ENCODE results near the gene ZNF366. TPM values are rescaled to one million over a fixed set of nuclear protein-coding genes. Genes with fewer than 3 reads are reported as not detected.

Gene ZNF366
- total RNA-seq, 1 donor from 2014 or later = 7.9 TPM

DNA sequence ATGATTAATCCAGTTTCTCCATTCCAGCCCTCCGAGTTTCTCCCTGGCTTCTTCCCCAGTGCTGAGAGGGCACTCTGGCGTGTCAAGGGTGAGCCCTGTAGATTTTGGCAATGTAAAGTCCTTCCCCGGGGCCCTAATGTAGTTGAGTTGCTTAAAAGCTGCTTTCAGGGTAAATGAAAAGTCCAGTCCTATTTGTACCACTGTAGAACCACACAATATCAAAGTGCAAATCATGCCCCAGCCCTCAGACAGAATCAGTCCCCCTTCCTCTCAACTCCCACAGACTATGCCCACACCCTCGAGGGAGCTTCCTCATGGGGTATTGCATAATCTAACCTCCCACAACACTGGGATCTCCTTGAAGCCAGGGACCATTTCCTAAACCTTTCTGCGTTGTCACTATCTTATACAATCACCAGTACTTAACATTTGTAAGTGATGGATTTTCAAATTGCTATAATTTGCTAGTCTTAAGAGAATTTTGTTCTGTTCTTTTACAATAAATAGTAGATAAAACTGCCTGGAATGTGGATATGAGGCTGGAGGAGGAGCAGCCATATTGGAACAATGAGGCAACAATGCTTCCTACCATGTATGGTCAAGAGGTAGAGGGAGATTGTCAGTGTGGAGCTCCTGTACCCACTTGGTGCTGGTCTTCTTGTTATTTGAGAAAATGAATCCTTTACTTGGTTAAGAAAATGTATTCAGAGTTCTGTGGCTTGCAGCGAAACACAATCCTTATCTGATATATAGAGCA lies 34.4 kb downstream of the ZNF366 start:
- intact Hi-C loops (cut with DNase I) = no loop called here
- TF ChIP-seq, protein P1, sequence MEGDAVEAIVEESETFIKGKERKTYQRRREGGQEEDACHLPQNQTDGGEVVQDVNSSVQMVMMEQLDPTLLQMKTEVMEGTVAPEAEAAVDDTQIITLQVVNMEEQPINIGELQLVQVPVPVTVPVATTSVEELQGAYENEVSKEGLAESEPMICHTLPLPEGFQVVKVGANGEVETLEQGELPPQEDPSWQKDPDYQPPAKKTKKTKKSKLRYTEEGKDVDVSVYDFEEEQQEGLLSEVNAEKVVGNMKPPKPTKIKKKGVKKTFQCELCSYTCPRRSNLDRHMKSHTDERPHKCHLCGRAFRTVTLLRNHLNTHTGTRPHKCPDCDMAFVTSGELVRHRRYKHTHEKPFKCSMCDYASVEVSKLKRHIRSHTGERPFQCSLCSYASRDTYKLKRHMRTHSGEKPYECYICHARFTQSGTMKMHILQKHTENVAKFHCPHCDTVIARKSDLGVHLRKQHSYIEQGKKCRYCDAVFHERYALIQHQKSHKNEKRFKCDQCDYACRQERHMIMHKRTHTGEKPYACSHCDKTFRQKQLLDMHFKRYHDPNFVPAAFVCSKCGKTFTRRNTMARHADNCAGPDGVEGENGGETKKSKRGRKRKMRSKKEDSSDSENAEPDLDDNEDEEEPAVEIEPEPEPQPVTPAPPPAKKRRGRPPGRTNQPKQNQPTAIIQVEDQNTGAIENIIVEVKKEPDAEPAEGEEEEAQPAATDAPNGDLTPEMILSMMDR (IDR thresholded peaks at IDR 0.05) = no peak
- no peak overlapping the region for H3K27ac ChIP-seq

DNA sequence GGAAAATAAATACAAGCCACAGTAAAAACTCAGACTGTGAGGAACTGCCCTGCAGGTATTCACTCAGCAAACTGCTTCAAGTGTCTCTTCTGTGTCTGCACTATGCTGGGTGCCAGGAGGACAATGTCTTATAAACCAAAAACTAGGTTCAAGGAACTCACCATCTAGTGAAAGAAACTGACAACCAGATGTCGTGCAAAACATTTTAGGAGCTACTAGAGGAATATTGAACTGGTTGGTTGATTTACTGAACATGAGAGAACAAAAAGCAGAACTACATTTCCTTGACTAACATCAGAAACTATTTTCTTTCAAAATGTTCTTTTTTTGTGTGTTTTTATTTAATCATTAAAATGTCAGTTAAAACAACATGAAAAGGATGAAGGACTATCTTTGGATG lies 35.2 kb downstream of the ZNF366 start:
- H3K4me3 ChIP-seq = no peak overlapping the region
- DNase-seq (ENCODE audit: low spot score in 2 of 2) = no peak
- TF ChIP-seq, protein P1 (IDR thresholded peaks at IDR 0.05) = no peak
- no peaks in the 10 kb centered on the region for H3K36me3 ChIP-seq
- H3K4me1 ChIP-seq = peaks cover 4 to 12% of the 10 kb centered on the region in 2 donors
- no peaks in the 10 kb centered on the region for H3K9me3 ChIP-seq
- H3K27ac ChIP-seq = no peak overlapping the region
- H3K27me3 ChIP-seq = no peaks in the 10 kb centered on the region
- intact Hi-C loops (cut with DNase I) = no loop called here

More for the DNA sequence above, 34.4 kb downstream of the ZNF366 start:
- no peaks in the 10 kb centered on the region for H3K36me3 ChIP-seq
- peaks cover under 1 to 5% of the 10 kb centered on the region in 2 donors for H3K4me1 ChIP-seq
- no peaks in the 10 kb centered on the region for H3K9me3 ChIP-seq
- no peak for DNase-seq (ENCODE audit: low spot score in 2 of 2)
- H3K4me3 ChIP-seq = no peak overlapping the region
- H3K27me3 ChIP-seq = no peaks in the 10 kb centered on the region

DNA sequence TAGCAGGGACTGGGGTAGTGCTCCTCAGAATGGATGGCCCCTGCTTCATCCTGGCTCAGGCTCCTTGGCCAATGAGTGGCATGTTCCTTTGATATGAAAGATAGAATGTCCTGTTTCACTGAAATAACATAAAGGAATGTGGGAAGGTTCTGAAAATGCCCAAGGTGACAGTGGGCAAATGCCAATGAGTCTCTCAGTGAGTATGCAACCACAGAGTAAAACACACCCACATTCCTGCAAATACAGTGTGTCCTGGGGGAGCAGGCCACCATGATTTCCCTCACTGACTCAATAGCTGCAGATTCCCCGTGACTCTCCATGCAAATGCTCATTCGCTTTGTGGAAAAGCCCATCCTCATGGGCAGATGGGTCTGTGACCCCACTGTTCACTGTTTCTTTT lies 36.4 kb downstream of the ZNF366 start:
- peaks cover 4 to 15% of the 10 kb centered on the region in 2 donors for H3K4me1 ChIP-seq
- intact Hi-C loops (cut with DNase I) = no loop called here
- DNase-seq (ENCODE audit: low spot score in 2 of 2) = no peak
- H3K36me3 ChIP-seq = no peaks in the 10 kb centered on the region
- H3K4me3 ChIP-seq = no peak overlapping the region
- H3K27me3 ChIP-seq = no peaks in the 10 kb centered on the region
- no peaks in the 10 kb centered on the region for H3K9me3 ChIP-seq
- H3K27ac ChIP-seq = no peak overlapping the region
- TF ChIP-seq, protein P1 (IDR thresholded peaks at IDR 0.05) = no peak

DNA sequence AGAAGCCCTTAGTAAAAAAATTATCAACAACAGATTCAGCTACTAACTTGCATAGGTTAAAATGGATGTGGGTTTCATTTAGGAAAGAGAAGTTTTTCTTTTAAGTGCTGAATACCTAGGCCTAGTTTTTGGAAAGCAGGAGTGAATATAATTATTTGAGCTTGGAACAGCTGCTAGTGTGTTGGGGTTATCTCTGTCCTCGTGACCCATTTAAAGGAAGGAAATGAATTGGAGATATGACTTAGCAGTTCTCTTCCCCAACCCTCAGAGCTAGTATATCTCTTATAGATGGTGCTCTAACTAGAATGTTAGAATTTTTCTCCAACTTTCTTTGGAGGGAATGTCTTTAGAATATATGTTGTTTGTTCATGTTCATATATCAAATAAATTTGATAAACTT lies 38.6 kb downstream of the ZNF366 start:
- Histone ChIP-seq H3K36me3 (no peaks in the 10 kb centered on the region), H3K4me1 (peaks cover 4 to 15% of the 10 kb centered on the region in 2 donors), H3K27me3 (no peaks in the 10 kb centered on the region), H3K9me3 (no peaks in the 10 kb centered on the region), H3K27ac (no peak overlapping the region), H3K4me3 (no peak overlapping the region)
- DNase-seq (ENCODE audit: low spot score in 2 of 2) = no peak
- TF ChIP-seq, protein P1 (IDR thresholded peaks at IDR 0.05) = no peak
- intact Hi-C loops (cut with DNase I) = no loop called here

DNA sequence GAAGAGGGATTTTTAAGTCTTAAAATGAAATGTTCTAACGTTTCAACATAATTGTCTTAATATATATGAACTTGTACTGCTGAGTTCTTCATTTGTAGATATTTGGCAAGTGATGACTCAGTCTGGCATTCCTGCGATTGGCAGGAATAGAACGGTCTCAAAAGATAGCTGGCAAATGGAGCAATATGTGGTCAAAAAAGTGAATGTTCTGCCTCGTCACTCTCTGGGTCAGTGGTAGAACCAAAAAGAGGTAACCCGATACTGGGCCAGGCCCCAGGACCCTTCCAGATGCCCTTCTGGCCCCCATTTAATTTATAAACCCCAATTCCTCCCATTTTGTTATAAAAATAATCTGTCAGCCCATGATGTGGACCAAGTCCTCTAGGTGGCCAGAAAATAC lies 39.2 kb downstream of the ZNF366 start:
- DNase-seq (ENCODE audit: low spot score in 2 of 2) = peak in 1 of 2 donors; percentile 75

More for the DNA sequence above, 39.2 kb downstream of the ZNF366 start:
- Histone ChIP-seq H3K36me3 (no peaks in the 10 kb centered on the region), H3K9me3 (no peaks in the 10 kb centered on the region), H3K4me3 (no peak overlapping the region), H3K27ac (peak overlapping the region in 1 of 2 donors; percentile 29), H3K27me3 (no peaks in the 10 kb centered on the region), H3K4me1 (peaks cover 4 to 15% of the 10 kb centered on the region in 2 donors)
- intact Hi-C loops (cut with DNase I) = no loop called here
- TF ChIP-seq, protein P1 (IDR thresholded peaks at IDR 0.05) = no peak

Measured in ascending aorta (tissue), 2 donors.